Measurements from ENCODE around the gene GNGT1.

Gene GNGT1

DNA sequence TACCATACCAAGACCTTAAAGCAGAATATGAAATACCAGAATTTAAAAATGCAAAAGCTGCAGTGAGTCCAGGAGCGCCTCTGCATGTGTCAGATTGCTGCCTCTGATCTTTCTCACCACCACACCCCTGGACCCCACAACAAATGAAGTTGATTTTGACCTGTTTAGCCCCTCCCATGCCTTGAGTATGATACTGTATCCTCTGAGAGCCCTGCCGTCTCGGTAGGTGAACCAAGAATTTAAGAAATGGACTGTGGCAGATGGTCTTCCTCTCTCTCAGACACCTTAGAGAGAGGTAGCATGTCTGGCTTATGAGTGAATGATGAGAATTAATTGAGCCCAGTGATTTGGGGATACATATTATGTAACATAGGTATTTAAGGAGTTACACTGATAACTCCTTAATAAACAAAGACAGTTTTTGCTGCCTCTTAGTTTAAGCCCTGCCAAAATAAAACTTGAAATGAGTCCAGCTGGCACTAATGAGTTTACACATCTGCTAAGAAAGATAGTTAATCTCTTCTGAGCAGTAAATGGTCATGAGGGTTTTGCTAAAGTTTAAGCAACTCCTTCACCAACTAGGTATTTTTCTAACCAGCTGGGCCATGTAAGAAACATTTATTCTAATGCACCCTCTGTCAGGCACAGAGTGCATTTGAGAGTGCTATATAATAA, 11.3 kb upstream of the GNGT1 start:
- Histone ChIP-seq H3K4me1 (ENCODE audit: control insufficient read depth, low read depth, low read length) (no peaks in the 10 kb centered on the region), H3K36me3 (ENCODE audit: control insufficient read depth, insufficient read depth, low read length) (no peaks in the 10 kb centered on the region), H3K79me1 (ENCODE audit: low read length) (no peaks in the 10 kb centered on the region), H3K4me3 (ENCODE audit: low read length) (no peak overlapping the region), H2BK15ac (replicated peaks; ENCODE audit: low read depth) (no peak overlapping the region), H4K5ac (ENCODE audit: low read length) (no peak overlapping the region), H3K27me3 (ENCODE audit: insufficient read depth, low read length, poor library complexity) (no peaks in the 10 kb centered on the region), H3K23ac (ENCODE audit: low read length) (no peak overlapping the region), H3K4me2 (ENCODE audit: low read length) (no peak overlapping the region), H2BK120ac (ENCODE audit: low read depth, low read length) (no peak overlapping the region), H3K4ac (ENCODE audit: low read depth, low read length) (no peak overlapping the region), H3K27ac (ENCODE audit: low read depth, low read length) (no peak overlapping the region), H2BK5ac (ENCODE audit: low read length) (no peak overlapping the region), H3K56ac (ENCODE audit: low read length) (no peak overlapping the region), H3K9ac (ENCODE audit: low read length) (no peak overlapping the region), H3K18ac (ENCODE audit: low read length) (no peak overlapping the region), H3K79me2 (ENCODE audit: control insufficient read depth, insufficient read depth, low read length) (no peaks in the 10 kb centered on the region), H4K8ac (ENCODE audit: low read depth, low read length) (no peak overlapping the region), H2AK5ac (ENCODE audit: low read length) (no peak overlapping the region)
- no peak for DNase-seq
- WGBS (ENCODE audit: extremely low coverage, insufficient coverage, low lambda C conversion rate) = no CpG with 5 or more reads among the region's 3 CpGs

DNA sequence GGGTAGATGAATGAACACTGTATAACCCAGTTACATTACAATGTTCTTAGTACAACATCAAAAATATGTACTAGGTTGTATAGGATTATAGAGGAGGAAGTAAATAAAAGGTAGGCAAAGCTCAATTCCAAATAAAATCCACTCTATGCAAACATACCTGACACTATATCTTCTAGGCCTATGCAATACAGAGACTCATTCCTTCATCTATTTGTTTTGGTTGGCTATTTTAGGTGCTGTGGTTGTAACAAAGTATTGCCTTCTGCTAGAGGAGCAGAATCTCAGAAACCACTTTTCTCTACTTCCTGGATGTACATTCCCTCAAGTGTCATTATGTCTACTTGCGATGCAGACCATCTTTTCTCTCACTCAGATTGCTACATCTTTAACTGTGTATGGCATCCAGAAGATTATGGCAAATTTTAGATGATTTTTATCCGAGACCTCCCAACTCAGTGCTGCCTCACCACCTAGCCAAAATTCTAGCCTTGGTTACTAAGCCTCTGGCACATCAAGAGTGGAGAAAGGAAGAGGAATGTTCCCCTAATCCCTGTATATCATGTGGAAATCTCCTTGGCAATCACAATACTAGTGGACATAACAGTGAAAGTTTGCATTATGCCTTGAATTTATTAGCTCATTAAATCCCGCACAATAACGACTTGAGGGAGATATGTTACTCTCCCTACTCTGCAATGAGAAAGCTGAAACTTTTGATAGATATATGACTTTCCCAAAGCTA, 10.3 kb upstream of the GNGT1 start:
- Histone ChIP-seq H3K4ac (ENCODE audit: low read depth, low read length) (no peak overlapping the region), H3K27ac (ENCODE audit: low read depth, low read length) (no peak overlapping the region), H3K4me1 (ENCODE audit: control insufficient read depth, low read depth, low read length) (no peaks in the 10 kb centered on the region), H3K79me2 (ENCODE audit: control insufficient read depth, insufficient read depth, low read length) (no peaks in the 10 kb centered on the region), H3K36me3 (ENCODE audit: control insufficient read depth, insufficient read depth, low read length) (no peaks in the 10 kb centered on the region), H3K18ac (ENCODE audit: low read length) (no peak overlapping the region), H4K8ac (ENCODE audit: low read depth, low read length) (no peak overlapping the region), H4K5ac (ENCODE audit: low read length) (no peak overlapping the region), H3K9ac (ENCODE audit: low read length) (no peak overlapping the region), H3K56ac (ENCODE audit: low read length) (no peak overlapping the region), H2BK15ac (replicated peaks; ENCODE audit: low read depth) (no peak overlapping the region), H3K79me1 (ENCODE audit: low read length) (no peaks in the 10 kb centered on the region), H2AK5ac (ENCODE audit: low read length) (no peak overlapping the region), H2BK5ac (ENCODE audit: low read length) (no peak overlapping the region), H3K4me2 (ENCODE audit: low read length) (no peak overlapping the region), H2BK120ac (ENCODE audit: low read depth, low read length) (no peak overlapping the region), H3K27me3 (ENCODE audit: insufficient read depth, low read length, poor library complexity) (no peaks in the 10 kb centered on the region), H3K23ac (ENCODE audit: low read length) (no peak overlapping the region), H3K4me3 (ENCODE audit: low read length) (no peak overlapping the region)
- WGBS (ENCODE audit: extremely low coverage, insufficient coverage, low lambda C conversion rate) = no CpG with 5 or more reads among the region's 4 CpGs
- DNase-seq = no peak

DNA sequence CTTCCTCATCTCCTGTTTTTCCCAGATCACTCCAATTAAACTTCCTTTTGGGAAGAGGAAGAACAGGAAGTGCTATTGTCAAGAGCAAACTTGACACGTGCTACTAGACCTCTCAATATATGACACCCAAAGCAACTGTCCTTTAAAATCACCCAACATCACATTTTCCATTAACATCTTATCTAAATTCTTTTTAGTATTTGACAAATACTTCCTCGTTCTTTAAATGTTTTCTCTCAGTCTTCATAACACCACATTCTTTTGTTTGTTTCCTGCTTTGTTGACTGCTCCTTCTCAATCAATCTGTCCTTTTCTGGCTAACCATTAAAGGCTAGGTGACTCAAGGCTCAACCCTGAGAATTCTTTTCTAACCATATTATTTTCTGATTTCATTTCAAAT, 8.7 kb upstream of the GNGT1 start:
- H3K36me3 ChIP-seq (ENCODE audit: control insufficient read depth, insufficient read depth, low read length) = no peaks in the 10 kb centered on the region
- H3K56ac ChIP-seq (ENCODE audit: low read length) = no peak overlapping the region
- H3K4me1 ChIP-seq (ENCODE audit: control insufficient read depth, low read depth, low read length) = no peaks in the 10 kb centered on the region
- 100% methylated on average over 2 of the region's 2 CpGs for WGBS (ENCODE audit: extremely low coverage, insufficient coverage, low lambda C conversion rate)
- no peak overlapping the region for H4K8ac ChIP-seq (ENCODE audit: low read depth, low read length)
- H3K9ac ChIP-seq (ENCODE audit: low read length) = no peak overlapping the region
- no peak for DNase-seq
- no peak overlapping the region for H2BK120ac ChIP-seq (ENCODE audit: low read depth, low read length)
- H3K27ac ChIP-seq (ENCODE audit: low read depth, low read length) = no peak overlapping the region
- H2BK5ac ChIP-seq (ENCODE audit: low read length) = no peak overlapping the region
- H3K79me2 ChIP-seq (ENCODE audit: control insufficient read depth, insufficient read depth, low read length) = no peaks in the 10 kb centered on the region
- no peak overlapping the region for H3K4me3 ChIP-seq (ENCODE audit: low read length)
- no peak overlapping the region for H2BK15ac ChIP-seq (replicated peaks; ENCODE audit: low read depth)
- H3K27me3 ChIP-seq (ENCODE audit: insufficient read depth, low read length, poor library complexity) = no peaks in the 10 kb centered on the region
- H4K5ac ChIP-seq (ENCODE audit: low read length) = no peak overlapping the region
- H2AK5ac ChIP-seq (ENCODE audit: low read length) = no peak overlapping the region
- no peak overlapping the region for H3K23ac ChIP-seq (ENCODE audit: low read length)
- H3K4ac ChIP-seq (ENCODE audit: low read depth, low read length) = no peak overlapping the region
- no peaks in the 10 kb centered on the region for H3K79me1 ChIP-seq (ENCODE audit: low read length)
- H3K4me2 ChIP-seq (ENCODE audit: low read length) = no peak overlapping the region
- H3K18ac ChIP-seq (ENCODE audit: low read length) = no peak overlapping the region

DNA sequence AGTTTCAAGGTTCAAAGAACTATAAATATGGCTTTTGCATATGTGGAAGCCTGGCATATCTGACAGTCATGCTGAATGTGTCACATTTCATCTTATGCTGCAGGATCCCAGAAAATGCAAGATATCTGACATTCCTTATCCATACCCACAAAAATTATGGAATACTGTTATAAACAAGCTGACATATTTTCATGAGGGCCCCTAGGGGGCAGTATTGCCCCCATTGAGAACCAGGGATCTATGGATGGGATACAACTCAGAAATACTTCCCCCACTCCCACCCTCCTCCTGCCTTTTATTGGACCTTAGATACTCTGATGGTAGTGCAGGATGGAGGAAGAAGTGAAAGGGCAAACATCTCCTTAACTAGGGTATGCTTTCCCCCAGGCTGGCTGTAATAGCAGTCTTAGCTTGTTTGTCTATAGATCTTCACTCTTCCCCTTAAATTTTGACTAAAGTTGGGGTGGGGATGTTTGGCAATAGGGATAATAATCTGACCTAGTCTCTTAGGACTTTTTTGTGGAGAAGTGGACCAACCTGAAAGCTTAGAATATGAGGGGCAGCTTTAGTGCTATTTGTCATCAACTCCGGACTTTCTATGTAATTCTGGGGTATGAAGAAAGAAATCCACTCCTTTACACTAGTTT, 3.5 kb upstream of the GNGT1 start:
- DNase-seq = peak; percentile 77
- Histone ChIP-seq H3K4me3 (ENCODE audit: low read length) (no peak overlapping the region), H4K5ac (ENCODE audit: low read length) (no peak overlapping the region), H4K8ac (ENCODE audit: low read depth, low read length) (no peak overlapping the region), H3K4me1 (ENCODE audit: control insufficient read depth, low read depth, low read length) (no peaks in the 10 kb centered on the region), H3K79me1 (ENCODE audit: low read length) (no peaks in the 10 kb centered on the region), H3K27ac (ENCODE audit: low read depth, low read length) (no peak overlapping the region), H3K4me2 (ENCODE audit: low read length) (no peak overlapping the region), H3K27me3 (ENCODE audit: insufficient read depth, low read length, poor library complexity) (no peaks in the 10 kb centered on the region), H2BK15ac (replicated peaks; ENCODE audit: low read depth) (peak overlapping the region; percentile 19), H2AK5ac (ENCODE audit: low read length) (no peak overlapping the region), H3K4ac (ENCODE audit: low read depth, low read length) (no peak overlapping the region), H3K36me3 (ENCODE audit: control insufficient read depth, insufficient read depth, low read length) (no peaks in the 10 kb centered on the region), H3K18ac (ENCODE audit: low read length) (no peak overlapping the region), H3K56ac (ENCODE audit: low read length) (no peak overlapping the region), H2BK120ac (ENCODE audit: low read depth, low read length) (no peak overlapping the region), H2BK5ac (ENCODE audit: low read length) (no peak overlapping the region), H3K79me2 (ENCODE audit: control insufficient read depth, insufficient read depth, low read length) (no peaks in the 10 kb centered on the region), H3K23ac (ENCODE audit: low read length) (no peak overlapping the region), H3K9ac (ENCODE audit: low read length) (no peak overlapping the region)
- no CpG with 5 or more reads among the region's 1 CpG for WGBS (ENCODE audit: extremely low coverage, insufficient coverage, low lambda C conversion rate)

DNA sequence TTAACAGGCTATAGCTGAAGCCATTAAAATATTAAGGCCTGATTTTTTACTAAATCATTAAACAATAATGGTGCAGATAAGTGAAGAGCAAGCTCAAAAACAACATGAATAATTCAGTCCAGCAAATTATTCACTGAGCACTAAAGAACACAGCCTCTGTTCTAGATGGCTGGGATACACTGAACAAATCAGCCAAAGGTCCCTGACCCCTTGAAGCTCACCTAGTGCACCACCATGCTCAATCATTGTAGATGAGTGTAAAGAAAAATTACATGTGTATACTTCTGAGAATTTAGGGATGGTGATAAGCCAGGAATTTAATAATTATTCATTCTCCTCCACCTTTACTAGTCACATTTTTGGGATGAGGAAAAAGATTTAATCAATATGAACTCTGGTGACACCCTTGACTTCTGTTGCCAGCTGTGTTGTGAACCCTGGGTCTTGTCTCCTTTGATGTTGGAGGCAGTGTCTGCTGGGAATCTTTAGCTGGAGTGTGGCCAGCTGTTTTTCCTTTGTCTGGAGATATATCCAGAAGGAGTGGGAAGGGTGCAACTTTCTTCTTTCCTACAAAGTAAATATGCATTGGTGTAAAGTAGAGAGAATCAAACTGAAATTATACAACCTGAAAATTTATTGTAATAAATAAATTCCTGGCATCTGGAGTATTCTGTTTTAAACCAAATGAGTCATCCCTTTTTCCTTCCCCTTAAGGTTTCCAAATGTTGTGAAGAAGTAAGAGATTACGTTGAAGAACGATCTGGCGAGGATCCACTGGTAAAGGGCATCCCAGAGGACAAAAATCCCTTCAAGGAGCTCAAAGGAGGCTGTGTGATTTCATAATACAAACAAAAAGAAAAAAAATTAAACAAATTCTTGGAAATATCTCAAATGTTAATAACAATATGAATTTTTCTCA, 4.0 kb downstream of the GNGT1 start:
- Histone ChIP-seq H2AK5ac (ENCODE audit: low read length) (no peak overlapping the region), H3K27ac (ENCODE audit: low read depth, low read length) (no peak overlapping the region), H3K9ac (ENCODE audit: low read length) (no peak overlapping the region), H3K4me3 (ENCODE audit: low read length) (no peak overlapping the region), H3K56ac (ENCODE audit: low read length) (no peak overlapping the region), H2BK15ac (replicated peaks; ENCODE audit: low read depth) (no peak overlapping the region), H2BK120ac (ENCODE audit: low read depth, low read length) (no peak overlapping the region), H4K5ac (ENCODE audit: low read length) (no peak overlapping the region), H3K23ac (ENCODE audit: low read length) (no peak overlapping the region), H3K4me2 (ENCODE audit: low read length) (no peak overlapping the region), H3K4me1 (ENCODE audit: control insufficient read depth, low read depth, low read length) (no peaks in the 10 kb centered on the region), H3K36me3 (ENCODE audit: control insufficient read depth, insufficient read depth, low read length) (no peaks in the 10 kb centered on the region), H2BK5ac (ENCODE audit: low read length) (no peak overlapping the region), H3K4ac (ENCODE audit: low read depth, low read length) (no peak overlapping the region), H3K79me2 (ENCODE audit: control insufficient read depth, insufficient read depth, low read length) (no peaks in the 10 kb centered on the region), H3K27me3 (ENCODE audit: insufficient read depth, low read length, poor library complexity) (no peaks in the 10 kb centered on the region), H4K8ac (ENCODE audit: low read depth, low read length) (no peak overlapping the region), H3K18ac (ENCODE audit: low read length) (no peak overlapping the region), H3K79me1 (ENCODE audit: low read length) (no peaks in the 10 kb centered on the region)
- WGBS (ENCODE audit: extremely low coverage, insufficient coverage, low lambda C conversion rate) = no CpG with 5 or more reads among the region's 3 CpGs
- no peak for DNase-seq

All from mesendoderm (in vitro differentiated cells).